ENCODE measurements around the gene FAM167B.

DNA sequence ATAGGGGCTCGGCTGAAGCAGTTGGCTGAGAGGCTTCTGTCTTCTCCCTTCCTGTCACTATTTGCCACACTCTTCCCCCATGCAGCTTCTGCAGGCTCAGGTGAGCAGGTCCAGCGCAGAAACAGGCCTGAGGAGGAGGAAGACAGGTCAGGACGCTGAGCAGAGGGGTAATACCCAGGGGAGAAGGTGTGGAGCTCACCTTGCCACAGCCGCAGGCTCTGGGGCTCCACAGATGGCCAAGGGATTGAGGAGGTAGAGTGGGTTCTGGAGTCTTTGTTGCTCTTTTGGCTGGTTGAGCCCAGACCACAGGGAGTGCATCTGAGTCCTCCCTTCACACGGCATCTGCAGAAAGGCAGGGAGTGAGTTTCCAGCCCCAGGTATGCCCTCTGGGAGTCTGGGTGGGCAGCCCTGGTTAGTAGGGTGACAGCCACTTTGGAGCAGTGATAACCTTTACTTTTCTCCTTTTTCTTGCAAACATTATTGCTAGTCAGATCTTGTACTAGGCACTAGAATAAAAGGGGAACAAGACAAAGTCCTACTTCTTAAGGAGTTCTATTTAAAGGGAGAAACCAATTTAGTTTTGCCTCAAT is 15.1 kb upstream of the FAM167B start:
- TF ChIP-seq CTCF (IDR thresholded peaks at IDR 0.05) (no peak), POLR2AphosphoS5 (IDR thresholded peaks at IDR 0.05) (no peak), POLR2A (IDR thresholded peaks at IDR 0.05) (no peak), EP300 (IDR thresholded peaks at IDR 0.05) (no peak)
